B cell (primary cell): ENCODE results near the gene ZSCAN10. TPM values are rescaled to one million over a fixed set of nuclear protein-coding genes. Genes with fewer than 3 reads are reported as not detected.

Experiments
- ATAC-seq: fragments of 200-7000 bp; cut with Tn5 transposase; one replicate; pipeline ENCODE4 v1.10.0; 2021; ENCODE audit warnings: low read depth, mild to moderate bottlenecking, moderate number of reproducible peaks, moderate library complexity
- CTCF ChIA-PET: fragments of 350-600 bp; sonication (Branson Sonifier 250); formaldehyde crosslinking; loops from one replicate; lab custom pipeline; 2021; ENCODE audit warnings: antibody characterized with exemption, inconsistent platforms; lab: Charles Lee
- POLR2A ChIA-PET: fragments of 350-600 bp; sonication (Branson Sonifier 250); formaldehyde crosslinking; loops from one replicate; lab custom pipeline; 2021; ENCODE audit warnings: antibody characterized with exemption; lab: Charles Lee
- DNase-seq: peaks from one replicate; pipeline ENCODE4 v3.0.0; 2013
- H2AFZ ChIP-seq: 2 replicates; pipeline ENCODE4 v1.6.1; 2012; ENCODE audit warnings: mild to moderate bottlenecking, low read depth, low read length; ENCODE audit not compliant: insufficient read depth, poor library complexity, severe bottlenecking
- H3K27ac ChIP-seq, 2 donors: 1 replicate in 1 of 2; 2 replicates in 1 of 2; pipeline ENCODE4 v1.5.1; 2012 to 2013; ENCODE audit warnings: low read length in 2 of 2, mild to moderate bottlenecking in 2 of 2, moderate library complexity in 1 of 2
- H3K27me3 ChIP-seq, 4 experiments: fragments of 200-600 bp in 1 of 4; sonication (generic) in 1 of 4; replicated peaks in 1 of 4; 1 replicate in 2 of 4; 2 replicates in 2 of 4; pipeline versions ENCODE4 v1.6.1 to v1.7.0; 2013 to 2016; ENCODE audit warnings: low read length in 3 of 4, mild to moderate bottlenecking in 2 of 4, mixed read lengths in 1 of 4, moderate library complexity in 1 of 4; ENCODE audit not compliant: insufficient read depth in 4 of 4, control insufficient read depth in 3 of 4; ENCODE audit errors: control extremely low read depth in 1 of 4
- H3K36me3 ChIP-seq, 2 experiments: replicated peaks in 1 of 2; 1 replicate in 1 of 2; 2 replicates in 1 of 2; pipeline versions ENCODE4 v1.6.1 to v1.7.1; 2013; ENCODE audit warnings: low read length in 1 of 2; ENCODE audit not compliant: insufficient read depth in 2 of 2, control insufficient read depth in 1 of 2; ENCODE audit errors: control extremely low read depth in 1 of 2, extremely low read depth in 1 of 2
- H3K4me1 ChIP-seq, 2 donors: fragments of 200-600 bp in 1 of 2; sonication (generic) in 1 of 2; 1 replicate in 1 of 2; 2 replicates in 1 of 2; pipeline versions ENCODE4 v1.5.1 to v1.6.1; 2013 to 2017; ENCODE audit warnings: low read length in 2 of 2; ENCODE audit not compliant: control insufficient read depth in 2 of 2, insufficient read depth in 2 of 2
- H3K4me2 ChIP-seq: replicated peaks from 2 replicates; pipeline ENCODE3; 2012; ENCODE audit warnings: mild to moderate bottlenecking, low read depth, low read length; ENCODE audit not compliant: poor library complexity, severe bottlenecking
- H3K4me3 ChIP-seq, 5 experiments: fragments of 200-600 bp in 1 of 5; sonication (generic) in 1 of 5; 1 replicate in 3 of 5; 2 replicates in 2 of 5; pipeline versions ENCODE4 v1.5.1 to v1.7.0; 2011 to 2016; ENCODE audit warnings: low read length in 4 of 5, mild to moderate bottlenecking in 4 of 5, low read depth in 2 of 5, control low read depth in 1 of 5, moderate library complexity in 1 of 5; ENCODE audit not compliant: insufficient read depth in 1 of 5; ENCODE audit errors: control extremely low read depth in 1 of 5, extremely low read depth in 1 of 5
- H3K79me2 ChIP-seq: fragments of 200-600 bp; sonication (generic); one replicate; pipeline ENCODE4 v1.6.0; 2016; ENCODE audit warnings: low read length; ENCODE audit not compliant: control insufficient read depth, insufficient read depth
- H3K9ac ChIP-seq: fragments of 200-600 bp; sonication (generic); 2 replicates; pipeline ENCODE4 v1.6.1; 2017; ENCODE audit warnings: mild to moderate bottlenecking, low read length, moderate library complexity
- H3K9me3 ChIP-seq, 3 donors: one replicate each; pipeline versions ENCODE4 v1.6.1 to v1.7.1; 2013; ENCODE audit warnings: low read length in 2 of 3; ENCODE audit not compliant: control insufficient read depth in 2 of 3, insufficient read depth in 1 of 3; ENCODE audit errors: control extremely low read depth in 1 of 3
- H4K20me1 ChIP-seq: 2 replicates; pipeline ENCODE4 v1.6.0; 2012; ENCODE audit warnings: mild to moderate bottlenecking, low read length; ENCODE audit not compliant: insufficient read depth, control insufficient read depth, poor library complexity, severe bottlenecking
- H3K27ac Mint-ChIP-seq: one replicate; pipeline ENCODE4 v1.8.0; 2021; ENCODE audit warnings: mixed read lengths
- H3K27me3 Mint-ChIP-seq: one replicate; pipeline ENCODE4 v1.8.0; 2021; ENCODE audit warnings: mixed read lengths
- H3K4me1 Mint-ChIP-seq: one replicate; pipeline ENCODE4 v1.8.0; 2021; ENCODE audit warnings: mixed read lengths
- H3K4me3 Mint-ChIP-seq: one replicate; pipeline ENCODE4 v1.8.0; 2021; ENCODE audit warnings: mixed read lengths
- H3K9me3 Mint-ChIP-seq: one replicate; pipeline ENCODE4 v1.8.0; 2022; ENCODE audit warnings: mixed read lengths; ENCODE audit not compliant: insufficient read depth
- EZH2 ChIP-seq: IDR thresholded peaks from 2 replicates; pipeline ENCODE4 v1.6.1; 2012; ENCODE audit warnings: borderline replicate concordance, low read depth, mild to moderate bottlenecking, moderate library complexity, low read length; ENCODE audit not compliant: insufficient read depth, poor library complexity, severe bottlenecking
- WGBS: methylation state at CpG from one replicate; pipeline ENCODE4 v1.1.5; 2013; ENCODE audit warnings: missing lambda C conversion rate; ENCODE audit not compliant: insufficient coverage; 5-methylcytosine and 5-hydroxymethylcytosine counted together
- intact Hi-C: fragments of 100-400 bp; cut with micrococcal nuclease; formaldehyde crosslinking; loops from one replicate; pipeline ENCODE4 v1.10.0; 2022
- polyA plus RNA-seq: library from polyadenylated mRNA; depleted of rRNA; stranded (reverse); fragments of >200 nt; gene quantifications from 2 replicates; pipeline ENCODE4 v1.2.3, GENCODE V29; 2012
- total RNA-seq, 2 donors: library from RNA; stranded (reverse); fragments of 120-200 nt in 1 of 2; gene quantifications; 1 replicate in 1 of 2; 2 replicates in 1 of 2; pipeline versions ENCODE4 v1.2.3 to v1.2.4, GENCODE V29; 2013 to 2022
- TF ChIP-seq, protein P1 (sequence below): fragments of 200-600 bp; IDR thresholded peaks from one replicate; pipeline ENCODE4 v1.8.0; 2022; ENCODE audit warnings: antibody characterized with exemption, mild to moderate bottlenecking

The ZSCAN10 gene
- total and polyA plus RNA-seq, 2 donors (not counting 1 experiment from before 2014, with no cell fraction given): not detected

DNA sequence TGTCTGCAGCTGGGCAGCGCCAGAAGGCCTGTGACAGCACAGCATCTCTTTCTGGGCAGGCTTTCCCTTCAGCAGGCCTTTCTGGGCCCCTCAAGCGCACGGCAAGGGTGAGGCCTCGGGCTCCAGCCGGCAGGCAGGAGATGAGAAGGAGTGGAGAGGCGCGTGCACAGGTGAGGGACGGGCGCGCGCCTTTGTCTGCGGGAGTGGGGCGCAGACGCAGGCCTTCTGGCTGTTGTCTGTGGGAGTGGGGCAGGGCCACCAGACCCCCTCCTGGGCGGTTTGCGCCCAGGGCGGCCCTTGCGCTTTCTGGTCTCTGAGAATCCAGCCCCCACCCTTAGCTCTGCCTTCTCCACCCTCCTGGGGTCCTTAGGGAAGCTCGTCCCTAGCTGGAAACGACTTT is 19.8 kb upstream of the ZSCAN10 start:
- no peak overlapping the region for H3K9ac ChIP-seq
- no peaks in the 10 kb centered on the region for H3K36me3 ChIP-seq
- ChIA-PET POLR2A (no interaction called here), CTCF (interaction anchor here (2.7 kb wide), 1 partner anchor 11 kb away, joined by 13 read pairs; no protein-coding TSS in a partner anchor)
- no peak for TF ChIP-seq EZH2
- no peak overlapping the region for H3K4me2 ChIP-seq
- H3K79me2 ChIP-seq: no peaks in the 10 kb centered on the region
- H3K4me3 ChIP-seq: no peak overlapping the region
- H3K4me1 ChIP-seq: peaks cover 4 to 6% of the 10 kb centered on the region in 2 donors
- ATAC-seq (no peak), DNase-seq (no peak)
- H3K9me3 ChIP-seq: no peaks in the 10 kb centered on the region
- H2AFZ ChIP-seq: no peak overlapping the region
- Mint-ChIP-seq H3K27ac (no peak overlapping the region), H3K4me1 (peaks cover 5% of the 10 kb centered on the region), H3K27me3 (peaks cover 4% of the 10 kb centered on the region), H3K4me3 (no peak overlapping the region), H3K9me3 (no peaks in the 10 kb centered on the region)
- no peaks in the 10 kb centered on the region for H4K20me1 ChIP-seq
- 94% methylated on average over 18 of the region's 20 CpGs for WGBS
- intact Hi-C loops: no loop called here
- H3K27ac ChIP-seq: no peak overlapping the region
- peaks cover 0 to 9% (median 3%) of the 10 kb centered on the region in 4 experiments for H3K27me3 ChIP-seq

- no peaks in the 10 kb centered on the region for H3K36me3 ChIP-seq
- POLR2A ChIA-PET: no interaction called here
- no peak overlapping the region for H3K27ac ChIP-seq
- no peak overlapping the region for H2AFZ ChIP-seq
- H3K27me3 ChIP-seq: peaks cover 0 to 10% (median 3%) of the 10 kb centered on the region in 4 experiments
- Mint-ChIP-seq H3K27ac (no peak overlapping the region), H3K4me3 (no peak overlapping the region), H3K4me1 (no peaks in the 10 kb centered on the region), H3K9me3 (no peaks in the 10 kb centered on the region), H3K27me3 (peaks cover 7% of the 10 kb centered on the region)
- peaks cover 0 to under 1% of the 10 kb centered on the region in 2 donors for H3K4me1 ChIP-seq
- ATAC-seq (no peak), DNase-seq (no peak)
- no peak overlapping the region for H3K9ac ChIP-seq
- intact Hi-C loops: no loop called here
- no peaks in the 10 kb centered on the region for H3K9me3 ChIP-seq
- no peaks in the 10 kb centered on the region for H3K79me2 ChIP-seq
- TF ChIP-seq EZH2: no peak
- TF ChIP-seq, protein P1, sequence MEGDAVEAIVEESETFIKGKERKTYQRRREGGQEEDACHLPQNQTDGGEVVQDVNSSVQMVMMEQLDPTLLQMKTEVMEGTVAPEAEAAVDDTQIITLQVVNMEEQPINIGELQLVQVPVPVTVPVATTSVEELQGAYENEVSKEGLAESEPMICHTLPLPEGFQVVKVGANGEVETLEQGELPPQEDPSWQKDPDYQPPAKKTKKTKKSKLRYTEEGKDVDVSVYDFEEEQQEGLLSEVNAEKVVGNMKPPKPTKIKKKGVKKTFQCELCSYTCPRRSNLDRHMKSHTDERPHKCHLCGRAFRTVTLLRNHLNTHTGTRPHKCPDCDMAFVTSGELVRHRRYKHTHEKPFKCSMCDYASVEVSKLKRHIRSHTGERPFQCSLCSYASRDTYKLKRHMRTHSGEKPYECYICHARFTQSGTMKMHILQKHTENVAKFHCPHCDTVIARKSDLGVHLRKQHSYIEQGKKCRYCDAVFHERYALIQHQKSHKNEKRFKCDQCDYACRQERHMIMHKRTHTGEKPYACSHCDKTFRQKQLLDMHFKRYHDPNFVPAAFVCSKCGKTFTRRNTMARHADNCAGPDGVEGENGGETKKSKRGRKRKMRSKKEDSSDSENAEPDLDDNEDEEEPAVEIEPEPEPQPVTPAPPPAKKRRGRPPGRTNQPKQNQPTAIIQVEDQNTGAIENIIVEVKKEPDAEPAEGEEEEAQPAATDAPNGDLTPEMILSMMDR: no peak
- H3K4me2 ChIP-seq: no peak overlapping the region
- WGBS: 97% methylated on average over 15 of the region's 16 CpGs
- H4K20me1 ChIP-seq: no peaks in the 10 kb centered on the region
- H3K4me3 ChIP-seq: no peak overlapping the region
- CTCF ChIA-PET: interaction anchor here (2.7 kb wide), 1 partner anchor 11 kb away, joined by 13 read pairs; no protein-coding TSS in a partner anchor
Measured at GRCh38 chr16:3118204-3118790, 19.2 kb upstream of the ZSCAN10 start.
